GM12872 (cell line): ENCODE measurements around the gene MCRS1.
A peak's percentile ranks its signal among the peaks of the same experiment; 100 is the strongest.

Experiments
- TF ChIP-seq, protein P1 (sequence below): IDR thresholded peaks from 3 replicates; pipeline ENCODE4 v1.5.1; 2011; ENCODE audit warnings: low read depth, mild to moderate bottlenecking, low read length, moderate library complexity; ENCODE audit not compliant: insufficient read depth

MCRS1 gene

DNA sequence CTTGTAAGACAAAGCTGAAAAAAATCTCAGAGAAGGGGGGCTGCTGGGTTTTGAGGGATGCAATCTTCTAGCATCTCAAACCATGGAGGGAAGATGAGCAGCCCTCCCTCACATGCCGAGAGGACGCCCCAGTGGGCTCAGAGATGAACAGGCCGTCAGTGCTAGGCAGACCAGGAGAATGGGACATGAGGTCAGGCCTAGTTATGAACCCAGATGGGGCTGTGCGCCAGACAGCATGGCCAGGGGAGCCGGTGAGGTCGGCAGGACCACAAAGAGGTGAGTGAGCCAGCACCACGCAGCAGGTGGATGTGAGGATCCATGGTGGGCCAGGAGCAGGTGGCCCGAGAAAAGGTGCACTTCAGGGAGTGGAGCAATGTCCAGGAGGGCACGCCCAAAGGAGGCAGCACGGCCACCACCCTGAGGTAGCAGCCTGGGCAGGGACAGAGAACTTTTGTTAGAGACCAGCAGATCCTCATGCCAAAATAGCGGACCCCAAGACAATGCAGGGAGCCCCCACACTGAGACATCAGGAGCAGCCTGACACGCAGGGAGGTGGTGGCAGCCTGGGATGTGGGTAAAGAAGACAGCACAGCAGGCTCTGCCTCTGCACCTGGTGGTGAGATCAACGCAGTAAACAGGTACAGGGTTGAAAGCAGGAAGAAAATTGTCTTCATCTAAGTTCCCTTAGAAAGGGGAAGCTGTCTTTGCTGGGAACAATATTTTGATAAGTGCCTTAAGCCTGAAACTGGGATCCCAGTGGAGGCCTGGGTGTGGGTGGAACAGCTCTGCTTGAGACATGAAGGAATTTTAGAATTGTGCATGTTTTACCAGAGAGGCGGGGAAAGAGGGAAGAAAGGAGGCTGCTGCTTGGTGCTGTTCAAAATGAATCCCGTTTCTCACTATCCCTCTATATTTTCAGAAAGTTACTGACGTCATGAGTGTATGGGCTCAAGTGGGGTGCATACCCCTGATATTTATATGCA is 17.8 kb upstream of the MCRS1 start:
- TF ChIP-seq, protein P1, sequence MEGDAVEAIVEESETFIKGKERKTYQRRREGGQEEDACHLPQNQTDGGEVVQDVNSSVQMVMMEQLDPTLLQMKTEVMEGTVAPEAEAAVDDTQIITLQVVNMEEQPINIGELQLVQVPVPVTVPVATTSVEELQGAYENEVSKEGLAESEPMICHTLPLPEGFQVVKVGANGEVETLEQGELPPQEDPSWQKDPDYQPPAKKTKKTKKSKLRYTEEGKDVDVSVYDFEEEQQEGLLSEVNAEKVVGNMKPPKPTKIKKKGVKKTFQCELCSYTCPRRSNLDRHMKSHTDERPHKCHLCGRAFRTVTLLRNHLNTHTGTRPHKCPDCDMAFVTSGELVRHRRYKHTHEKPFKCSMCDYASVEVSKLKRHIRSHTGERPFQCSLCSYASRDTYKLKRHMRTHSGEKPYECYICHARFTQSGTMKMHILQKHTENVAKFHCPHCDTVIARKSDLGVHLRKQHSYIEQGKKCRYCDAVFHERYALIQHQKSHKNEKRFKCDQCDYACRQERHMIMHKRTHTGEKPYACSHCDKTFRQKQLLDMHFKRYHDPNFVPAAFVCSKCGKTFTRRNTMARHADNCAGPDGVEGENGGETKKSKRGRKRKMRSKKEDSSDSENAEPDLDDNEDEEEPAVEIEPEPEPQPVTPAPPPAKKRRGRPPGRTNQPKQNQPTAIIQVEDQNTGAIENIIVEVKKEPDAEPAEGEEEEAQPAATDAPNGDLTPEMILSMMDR = no peak

DNA sequence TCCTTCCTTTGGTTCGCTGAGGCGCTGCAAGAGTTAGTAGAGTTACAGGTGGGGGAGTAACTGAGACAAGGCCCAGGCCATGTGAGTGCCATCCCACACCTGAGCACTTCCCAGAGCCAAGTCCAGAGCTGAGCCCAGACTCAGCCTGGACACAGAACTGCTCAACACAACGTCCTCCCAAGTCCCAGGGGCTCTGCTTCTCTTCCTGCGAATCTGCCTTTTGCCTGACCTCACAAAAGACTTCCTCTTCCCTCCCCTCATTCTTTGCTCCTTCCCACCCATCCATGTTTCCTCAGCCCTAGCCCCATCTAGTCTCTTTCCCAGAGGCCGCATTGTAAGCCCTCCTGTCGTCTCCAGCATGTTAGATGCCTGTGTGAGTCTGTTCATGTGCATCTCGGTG is 16.6 kb upstream of the MCRS1 start:
- TF ChIP-seq, protein P1 = no peak

DNA sequence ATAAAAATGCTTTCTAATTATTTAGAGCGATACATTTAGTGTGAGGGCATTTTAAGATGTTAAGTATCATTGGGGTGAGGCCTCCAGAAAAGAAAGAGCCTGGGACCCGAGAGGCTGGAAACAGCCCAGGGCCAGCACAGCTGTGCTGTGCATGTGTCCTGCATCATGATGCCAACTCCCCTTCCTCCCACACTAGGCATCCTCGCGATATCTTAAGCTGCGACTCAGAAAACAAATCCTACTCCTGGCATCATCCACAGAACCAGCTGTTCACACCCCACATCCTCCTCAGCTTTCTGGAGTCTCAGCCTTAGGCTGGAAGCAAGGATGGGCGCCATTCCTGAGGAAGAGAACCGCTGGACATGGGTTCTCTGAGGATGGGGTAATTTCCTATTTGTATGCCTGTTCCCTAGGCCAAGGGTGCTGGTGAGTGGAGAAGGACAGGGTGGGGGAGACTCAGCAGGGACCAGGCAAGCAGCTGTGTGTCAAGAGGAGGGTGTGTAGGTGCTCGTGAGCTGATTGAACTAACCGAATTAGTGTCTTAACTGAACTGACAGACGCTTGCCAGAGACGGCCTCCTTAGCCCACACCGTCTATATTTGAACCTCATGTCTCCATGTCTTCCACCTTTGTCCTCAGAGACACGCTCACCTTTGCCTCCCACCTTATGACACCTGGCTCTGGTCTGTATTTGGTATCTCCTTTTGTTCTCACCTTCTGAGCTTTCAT is 15.6 kb upstream of the MCRS1 start:
- TF ChIP-seq, protein P1 = no peak

DNA sequence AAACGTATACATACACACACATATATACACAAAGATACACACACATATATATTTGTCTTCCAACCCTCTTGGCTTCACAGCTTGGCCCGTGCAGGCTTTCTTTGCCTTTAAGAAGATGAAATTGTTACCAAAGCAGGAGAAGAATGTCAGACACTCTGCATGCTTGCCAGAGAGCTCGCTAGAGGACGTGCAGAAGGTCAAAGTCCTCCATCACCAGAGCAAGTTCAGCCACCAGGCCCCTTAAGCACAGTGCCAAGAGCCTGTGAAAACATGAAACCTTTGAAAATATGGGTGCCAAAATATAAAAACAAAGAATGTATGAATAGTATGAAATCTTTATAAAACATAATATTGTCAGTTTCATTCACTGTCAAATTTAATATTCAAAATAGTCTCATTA is 14.9 kb upstream of the MCRS1 start:
- TF ChIP-seq, protein P1 = no peak

DNA sequence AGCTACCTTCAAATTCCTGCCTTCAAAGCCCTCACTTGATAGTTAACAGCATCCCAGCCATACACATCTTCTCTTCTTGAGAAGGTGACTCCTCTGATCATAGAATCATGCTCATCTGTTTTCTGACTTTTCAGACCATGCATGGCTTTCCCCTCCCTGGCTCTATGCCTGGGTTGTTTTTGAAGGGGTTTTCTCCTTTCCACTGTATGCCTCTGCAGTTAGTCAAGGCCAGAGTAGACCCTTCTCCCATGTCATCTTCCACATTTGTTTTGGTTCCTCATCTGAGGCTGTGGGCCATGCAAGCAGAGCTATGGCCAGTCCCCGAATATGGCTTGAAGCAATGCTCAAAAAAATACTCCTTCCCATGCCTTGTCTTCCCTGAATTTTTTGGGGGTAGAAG is 14.3 kb upstream of the MCRS1 start:
- TF ChIP-seq, protein P1 = no peak

DNA sequence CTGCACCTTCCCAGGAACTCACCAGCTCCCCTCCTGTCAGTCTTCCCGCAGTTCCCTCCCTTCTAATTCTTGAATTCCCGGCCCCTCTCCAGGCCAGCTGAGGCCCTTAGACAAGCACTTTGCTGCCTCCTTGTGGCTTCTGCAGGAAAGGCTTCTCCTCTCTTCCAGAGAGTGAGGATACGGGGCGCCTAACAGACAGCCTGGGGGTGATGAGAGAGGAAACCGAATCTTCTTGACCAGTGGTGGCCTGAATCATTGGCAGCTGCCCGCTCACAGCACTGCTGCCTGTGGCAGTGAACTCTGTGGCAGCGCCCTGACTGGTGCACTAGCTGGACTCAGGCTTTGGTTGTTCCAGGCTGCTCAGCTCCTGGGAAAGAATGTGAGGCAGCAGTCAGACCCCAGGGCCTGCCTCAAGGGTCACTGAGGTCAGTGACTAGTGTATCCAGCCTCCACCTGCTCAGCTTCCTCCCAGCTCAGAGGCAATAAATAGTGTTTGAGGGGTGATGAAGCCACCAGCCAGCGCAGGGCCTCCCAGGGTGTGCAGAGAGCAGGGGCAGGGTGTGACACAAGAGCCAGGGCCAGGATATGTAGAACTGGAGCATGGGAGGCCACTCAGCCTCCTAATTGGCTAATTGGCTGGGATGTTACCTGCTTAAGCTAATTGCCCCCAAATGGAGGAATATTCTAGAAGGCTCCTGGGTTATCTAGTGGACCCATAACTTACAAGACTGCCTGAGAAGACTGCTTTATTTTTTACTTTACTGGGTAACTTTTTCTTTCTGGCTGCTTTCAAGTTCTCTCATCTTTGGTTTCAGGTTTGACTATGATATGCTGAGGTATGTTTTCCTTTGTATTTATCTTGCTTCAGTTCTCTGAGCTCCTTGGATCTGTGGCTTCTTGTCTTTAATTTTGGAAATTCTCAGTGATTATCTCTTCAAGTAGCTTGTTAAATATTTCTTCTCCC is 12.9 kb upstream of the MCRS1 start:
- TF ChIP-seq, protein P1 = peak; percentile 91
